HEK293T (cell line): ENCODE results near the gene KDM8.

Source experiments
- ARNT ChIP-seq: fragments of 450-650 bp; IDR thresholded peaks from 2 replicates; pipeline ENCODE4 v1.6.1; 2017; ENCODE audit warnings: mild to moderate bottlenecking
- BHLHE40 ChIP-seq: fragments of 450-650 bp; IDR thresholded peaks from 2 replicates; pipeline ENCODE4 v1.6.1; 2016; ENCODE audit warnings: mild to moderate bottlenecking, moderate library complexity, borderline replicate concordance
- FOXA1 ChIP-seq: fragments of 450-650 bp; IDR thresholded peaks from 2 replicates; pipeline ENCODE4 v1.6.1; 2016; ENCODE audit warnings: mild to moderate bottlenecking
- FOXM1 ChIP-seq: fragments of 450-650 bp; IDR thresholded peaks from 2 replicates; pipeline ENCODE4 v1.6.1; 2017; ENCODE audit warnings: mild to moderate bottlenecking, borderline replicate concordance
- LEF1 ChIP-seq: fragments of 450-650 bp; IDR thresholded peaks from 2 replicates; pipeline ENCODE4 v1.6.1; 2017; ENCODE audit warnings: mild to moderate bottlenecking, borderline replicate concordance
- NFRKB ChIP-seq: fragments of 450-650 bp; IDR thresholded peaks from 2 replicates; pipeline ENCODE4 v1.6.1; 2016; ENCODE audit warnings: mild to moderate bottlenecking, moderate library complexity
- SUZ12 ChIP-seq: fragments of 450-650 bp; IDR thresholded peaks from 2 replicates; pipeline ENCODE4 v1.6.1; 2016; ENCODE audit warnings: mild to moderate bottlenecking
- TARDBP ChIP-seq: fragments of 450-650 bp; IDR thresholded peaks from 2 replicates; pipeline ENCODE4 v1.6.1; 2016
- TF ChIP-seq, protein P1 (sequence below): fragments of 450-650 bp; IDR thresholded peaks from 2 replicates; pipeline ENCODE4 v1.6.1; 2016

DNA sequence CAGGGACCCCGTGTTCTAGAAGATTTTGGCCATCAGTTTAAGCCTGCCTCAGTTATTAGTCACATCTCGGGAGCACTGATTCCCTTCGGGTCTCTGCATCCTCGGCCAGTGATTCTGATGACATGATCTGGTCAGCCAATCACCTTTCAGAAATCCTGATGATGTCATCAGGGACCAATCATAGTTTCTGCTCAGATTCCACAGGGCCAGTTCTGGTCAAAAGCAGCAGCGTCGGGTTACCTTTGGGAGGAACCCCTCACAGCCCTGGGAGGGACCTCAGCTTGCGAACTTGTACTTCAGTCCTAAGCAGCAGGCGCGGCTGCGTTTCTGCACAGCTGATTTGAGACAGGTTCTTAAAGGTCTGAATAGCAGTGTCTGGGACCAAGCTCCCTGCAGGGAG is 13.9 kb downstream of the KDM8 start:
- TF ChIP-seq BHLHE40 (no peak), FOXM1 (no peak), TARDBP (no peak), SUZ12 (no peak), NFRKB (no peak), ARNT (no peak), FOXA1 (no peak), LEF1 (no peak)
- TF ChIP-seq, protein P1, sequence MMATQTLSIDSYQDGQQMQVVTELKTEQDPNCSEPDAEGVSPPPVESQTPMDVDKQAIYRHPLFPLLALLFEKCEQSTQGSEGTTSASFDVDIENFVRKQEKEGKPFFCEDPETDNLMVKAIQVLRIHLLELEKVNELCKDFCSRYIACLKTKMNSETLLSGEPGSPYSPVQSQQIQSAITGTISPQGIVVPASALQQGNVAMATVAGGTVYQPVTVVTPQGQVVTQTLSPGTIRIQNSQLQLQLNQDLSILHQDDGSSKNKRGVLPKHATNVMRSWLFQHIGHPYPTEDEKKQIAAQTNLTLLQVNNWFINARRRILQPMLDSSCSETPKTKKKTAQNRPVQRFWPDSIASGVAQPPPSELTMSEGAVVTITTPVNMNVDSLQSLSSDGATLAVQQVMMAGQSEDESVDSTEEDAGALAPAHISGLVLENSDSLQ = no peak
